ENCODE results near the gene RAP1GAP2.
"Not testable (repeated sequence)": the region's sequence is repeated elsewhere in the genome, so short reads cannot be mapped to it uniquely, and the experiment has no call there.

GRCh38 chr17:3054868-3055267, 258.6 kb downstream of the RAP1GAP2 start:
- not testable (repeated sequence) for TF ChIP-seq CTCF (IDR thresholded peaks at IDR 0.05 in 8 of 11, conservative IDR thresholded peaks at IDR 0.05 in 3 of 11); POLR2A (IDR thresholded peaks at IDR 0.05); POLR2AphosphoS5 (IDR thresholded peaks at IDR 0.05)

Data from spleen (tissue), 7 donors.